ENCODE data around the gene RGS1.

The RGS1 gene

DNA sequence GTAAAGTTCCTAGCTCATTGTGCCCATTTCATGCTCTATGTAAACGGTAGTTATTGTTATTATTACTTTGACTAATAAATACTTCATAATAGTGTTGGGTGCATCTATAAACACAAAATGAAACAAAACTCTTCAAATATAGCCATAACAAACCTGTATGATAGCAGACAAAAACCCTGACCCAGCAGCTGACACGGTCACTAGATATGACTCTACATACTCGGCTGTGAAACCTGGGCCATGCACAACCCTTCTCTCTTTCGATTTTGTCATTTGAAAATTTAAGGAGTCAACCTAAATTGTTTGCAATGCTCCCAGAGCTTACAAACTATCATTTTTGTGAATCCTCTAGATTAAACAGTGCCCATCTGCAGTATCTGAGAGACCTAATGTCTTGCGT, 52.3 kb downstream of the RGS1 start:
- no peak for DNase-seq

- DNase-seq, result no peak
Observed at GRCh38 chr1:192628396-192629057, 53.0 kb downstream of the RGS1 start.

DNA sequence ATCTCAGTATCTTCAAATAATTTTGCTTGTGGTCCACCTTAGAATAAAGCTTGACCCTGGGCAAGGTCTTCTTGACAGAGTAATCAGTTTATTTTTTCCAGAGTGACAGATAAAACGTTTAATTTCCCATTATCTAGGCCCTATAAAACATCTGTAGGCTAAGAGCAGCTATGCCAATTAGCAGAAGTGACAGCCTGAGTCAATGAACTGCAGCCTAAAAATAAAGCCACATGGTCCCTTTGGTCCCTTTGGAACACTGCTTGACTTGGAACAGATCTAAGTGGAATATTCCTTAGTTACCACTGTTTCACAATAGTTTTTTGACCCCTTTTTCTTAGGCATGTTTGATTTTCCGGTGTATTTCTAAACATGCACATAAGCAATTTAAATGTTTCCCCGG, 54.0 kb downstream of the RGS1 start:
- no peak for DNase-seq
